ENCODE data around the gene DNAI2.

DNAI2 gene

DNA sequence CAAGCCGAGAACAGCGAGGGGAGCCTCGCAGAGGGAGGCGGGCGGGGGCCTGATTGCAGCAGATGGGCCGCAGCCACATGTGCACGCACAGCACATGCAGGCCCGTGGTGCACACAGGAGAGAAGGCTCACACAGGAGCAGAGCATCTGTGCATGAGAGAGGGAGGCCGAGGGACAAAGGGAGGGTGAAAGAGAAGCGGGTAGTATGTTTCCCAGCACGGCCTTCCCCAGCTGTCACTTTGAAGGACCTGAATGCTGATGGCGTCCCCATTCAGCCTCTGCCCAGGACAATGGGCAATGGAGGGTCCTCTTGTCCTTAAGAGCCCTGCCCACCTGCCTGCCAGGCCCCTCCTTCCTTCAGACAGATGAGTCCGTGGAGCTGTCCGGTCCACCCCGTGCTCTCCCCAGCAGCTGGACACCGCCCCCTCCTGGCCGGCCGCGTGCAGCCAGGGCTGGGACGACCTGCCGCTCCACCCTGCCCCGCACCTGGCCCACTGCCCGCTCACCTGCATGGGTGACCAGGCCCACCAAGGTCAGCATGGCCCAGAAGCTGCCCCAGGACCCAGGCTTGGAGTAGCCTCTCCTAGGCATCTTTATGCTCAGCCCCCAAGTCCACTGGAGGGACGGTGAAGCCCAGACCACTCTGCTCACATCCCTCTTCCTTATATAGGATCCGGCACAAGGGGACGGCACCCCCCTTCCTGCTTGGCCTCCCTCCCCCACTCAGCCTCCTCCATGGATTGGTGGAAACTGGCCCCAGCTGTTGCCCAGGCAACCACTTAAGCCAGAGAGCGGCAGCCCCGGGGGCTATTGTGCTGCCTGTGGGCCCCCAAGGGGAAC is 87.4 kb downstream of the DNAI2 start, which contains the start of gene BTBD17:
TSS of gene BTBD17 (minus strand) at position 639 of the 839 bp plus-strand sequence. CDS start at position 590, 49 bp downstream.
- DNase-seq (ENCODE audit: low read depth): no peak

DNA sequence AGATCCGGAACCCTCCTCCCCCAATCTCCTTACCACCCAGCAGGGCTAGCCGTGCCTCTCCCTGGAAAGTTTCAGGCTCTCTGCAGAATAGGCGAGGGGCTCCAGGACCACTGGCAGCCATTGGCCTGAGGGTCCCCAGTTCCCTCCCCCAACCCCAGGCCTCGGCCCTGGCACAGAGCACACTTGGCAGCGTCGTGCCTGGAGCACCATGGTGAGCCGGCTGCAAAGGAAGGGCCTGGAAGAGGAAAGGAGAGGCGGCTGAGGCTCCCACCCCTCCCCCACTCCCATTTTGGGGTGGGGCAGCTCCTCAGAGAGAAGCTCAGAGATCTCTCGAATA is 88.0 kb downstream of the DNAI2 start:
- no peak for DNase-seq (ENCODE audit: low read depth)

DNA sequence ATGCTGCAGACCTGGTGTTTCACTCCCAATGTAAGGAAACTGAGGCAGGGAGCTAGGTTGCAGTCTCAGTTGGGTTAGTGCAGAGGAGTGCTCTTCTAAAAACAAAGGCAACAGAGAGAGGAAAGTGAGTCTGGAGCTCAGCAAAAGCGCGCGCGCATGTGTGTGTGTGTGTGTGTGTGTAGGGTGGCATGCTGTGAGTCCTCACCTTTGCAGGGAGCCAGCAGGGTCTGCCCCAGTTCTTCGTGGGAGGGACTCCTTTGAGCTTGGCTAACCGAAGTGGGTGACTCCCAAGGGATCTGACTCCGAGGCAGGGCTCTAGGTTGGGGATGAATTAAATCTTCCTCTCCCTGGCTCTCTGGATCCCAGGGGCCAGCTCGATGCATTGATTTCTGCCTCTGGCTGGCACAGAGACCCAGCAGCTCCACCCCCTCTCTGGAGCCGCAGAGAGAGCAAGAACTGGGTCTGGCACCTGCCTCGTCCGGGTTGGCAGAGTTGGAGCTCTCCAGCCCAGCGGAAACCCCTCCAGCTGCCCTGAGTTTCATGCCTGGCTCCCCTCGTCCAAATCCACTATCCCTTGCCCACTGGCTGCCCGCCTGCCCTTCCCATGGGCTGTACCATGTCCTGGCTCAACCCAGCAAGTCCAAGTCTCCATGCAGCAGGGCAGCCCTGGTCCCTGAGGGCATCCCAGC is 88.9 kb downstream of the DNAI2 start:
- no peak for DNase-seq (ENCODE audit: low read depth)
